T-helper 1 cell treated with Interleukin-12 subunit alpha and Interleukin-12 subunit beta and Interleukin-4 antibody, amounts not matched to agents 30 ng/mL and 1 ng/mL, for 36 hours (primary cell): ENCODE data around the gene ATP8B1. TPM values are rescaled to one million over a fixed set of nuclear protein-coding genes. Genes with fewer than 3 reads are reported as not detected.
"Not testable (repeated sequence)": the region's sequence is repeated elsewhere in the genome, so short reads cannot be mapped to it uniquely, and the experiment has no call there.

Source experiments
- intact Hi-C: fragments of 100-400 bp; cut with micrococcal nuclease; formaldehyde crosslinking; loops from one replicate; pipeline ENCODE4 v1.15.1; 2024
- total RNA-seq: library from RNA; stranded (reverse); gene quantifications from 2 replicates; pipeline ENCODE4 v1.2.3, GENCODE V29; 2022

ATP8B1 gene
- total RNA-seq, 1 donor from 2014 or later = not detected

GRCh38 chr18:57768537-57769326, 34.4 kb downstream of the ATP8B1 start:
- intact Hi-C loops = no loop called here

GRCh38 chr18:57767259-57768050, 35.7 kb downstream of the ATP8B1 start:
- intact Hi-C loops = no loop called here

GRCh38 chr18:57764995-57765394, 38.1 kb downstream of the ATP8B1 start:
- intact Hi-C loops = no loop called here

- intact Hi-C loops = no loop called here
Measured at GRCh38 chr18:57764087-57764486, 39.0 kb downstream of the ATP8B1 start.

- intact Hi-C loops = no loop called here
Measured at GRCh38 chr18:57762686-57763085, 40.4 kb downstream of the ATP8B1 start.

GRCh38 chr18:57759650-57760049, 43.5 kb downstream of the ATP8B1 start:
- intact Hi-C loops = no loop called here

GRCh38 chr18:57755473-57756067, 47.5 kb downstream of the ATP8B1 start:
- intact Hi-C loops = no loop called here

- intact Hi-C loops = no loop called here
Measured at GRCh38 chr18:57754577-57755338, 48.4 kb downstream of the ATP8B1 start.

- intact Hi-C loops = no loop called here
Measured at GRCh38 chr18:57753063-57753462, 50.1 kb downstream of the ATP8B1 start.

- intact Hi-C loops = no loop called here
Measured at GRCh38 chr18:57749604-57749970, 53.5 kb downstream of the ATP8B1 start.

GRCh38 chr18:57748770-57749603, 54.1 kb downstream of the ATP8B1 start:
- intact Hi-C loops = no loop called here

GRCh38 chr18:57747809-57748680, 55.1 kb downstream of the ATP8B1 start:
- intact Hi-C loops = no loop called here

- intact Hi-C loops = no loop called here
Measured at GRCh38 chr18:57744211-57744694, 58.9 kb downstream of the ATP8B1 start.

GRCh38 chr18:57743008-57743407, 60.1 kb downstream of the ATP8B1 start:
- intact Hi-C loops = no loop called here

GRCh38 chr18:57741273-57741672, 61.8 kb downstream of the ATP8B1 start:
- intact Hi-C loops = no loop called here

- intact Hi-C loops = no loop called here
Measured at GRCh38 chr18:57738078-57738477, 65.0 kb downstream of the ATP8B1 start.

GRCh38 chr18:57737400-57738060, 65.6 kb downstream of the ATP8B1 start:
- intact Hi-C loops = no loop called here

GRCh38 chr18:57735042-57735441, 68.1 kb downstream of the ATP8B1 start:
- intact Hi-C loops = not testable (repeated sequence)

GRCh38 chr18:57733861-57734260, 69.3 kb downstream of the ATP8B1 start:
- intact Hi-C loops = no loop called here
